Measurements from ENCODE around the gene MAP4K3. TPM values are rescaled to one million over a fixed set of nuclear protein-coding genes. Genes with fewer than 3 reads are reported as not detected.

MAP4K3 gene
- total and polyA plus RNA-seq, 9 of the 15 experiments (the other 6 are each of a cell fraction or from before 2014, with no cell fraction given): 3.1 to 30.0 (median 16.9) TPM

- ATAC-seq (no peak), DNase-seq (ENCODE audit: extremely low read depth in 1 of 4, low spot score in 3 of 4) (no peak), FAIRE-seq (no peak)
- in situ Hi-C loops (cut with MboI) (no loop called here), intact Hi-C loops (cut with micrococcal nuclease) (no loop called here)
- TF ChIP-seq ZC3H11A (IDR thresholded peaks at IDR 0.05; ENCODE audit: low read depth, low read length) (no peak), ATF2 (CRISPR knock-in tag; IDR thresholded peaks at IDR 0.05) (no peak), ZFP1 (CRISPR knock-in tag; IDR thresholded peaks at IDR 0.05) (no peak), ZNF395 (CRISPR knock-in tag; IDR thresholded peaks at IDR 0.05) (no peak), SNRNP70 (optimal IDR thresholded peaks at IDR 0.05; ENCODE audit: low read depth, low read length) (no peak), JUN (IDR thresholded peaks at IDR 0.05; ENCODE audit: borderline replicate concordance, low read depth, low read length) (no peak), JUN (CRISPR knock-in tag; IDR thresholded peaks at IDR 0.05; ENCODE audit: borderline replicate concordance) (no peak), FOXJ3 (CRISPR knock-in tag; IDR thresholded peaks at IDR 0.05) (no peak), CBX2 (IDR thresholded peaks at IDR 0.05; ENCODE audit: insufficient read depth, low read length, poor library complexity, severe bottlenecking) (no peak), ZBTB26 (CRISPR knock-in tag; IDR thresholded peaks at IDR 0.05) (no peak), GTF2E2 (tag; IDR thresholded peaks at IDR 0.05) (no peak), ZNF436 (CRISPR knock-in tag; IDR thresholded peaks at IDR 0.05) (no peak), CBFA2T2 (conservative IDR thresholded peaks at IDR 0.05) (no peak), ZNF146 (CRISPR knock-in tag; IDR thresholded peaks at IDR 0.05; ENCODE audit: unreplicated experiment) (no peak), CEBPB (tag; IDR thresholded peaks at IDR 0.05) (no peak)
- peaks cover 5 to 43% of the 10 kb centered on the region in 2 experiments for H3K4me1 ChIP-seq (replicated peaks in 1 of 2; ENCODE audit: control insufficient read depth in 2 of 2, insufficient read depth in 2 of 2, low read length in 2 of 2)
- H3K27me3 ChIP-seq (ENCODE audit: control insufficient read depth in 2 of 2, insufficient read depth in 2 of 2, low read length in 2 of 2): no peaks in the 10 kb centered on the region
- peaks cover 98% of the 10 kb centered on the region for H3K79me2 ChIP-seq (ENCODE audit: control insufficient read depth, insufficient read depth, low read length)
- H2AFZ ChIP-seq (ENCODE audit: low read depth, low read length): no peak overlapping the region
- no peak overlapping the region for H3K4me2 ChIP-seq (ENCODE audit: insufficient read depth, low read length)
- no peaks in the 10 kb centered on the region for H3K9me3 ChIP-seq (replicated peaks; ENCODE audit: control insufficient read depth, insufficient read depth, low read depth, low read length)
- no peak overlapping the region for H3K9ac ChIP-seq (ENCODE audit: insufficient read depth in 1 of 2, low read depth in 2 of 2, low read length in 2 of 2)
- no peak overlapping the region for H3K27ac ChIP-seq (ENCODE audit: extremely low read depth, low read depth, low read length)
- CTCF ChIA-PET (ENCODE audit: low intra/inter-chr PET ratio): no interaction called here
- POLR2A ChIA-PET: interaction anchor here (1.3 kb wide), 1 partner anchor 14 kb away, joined by 5 read pairs; no protein-coding TSS in a partner anchor
- BruUV-seq (replicated peaks): no TSS peak
- whole genome bisulfite sequencing (ENCODE audit: insufficient coverage, low coverage, missing lambda C conversion rate): 52% methylated on average over 2 of the region's 2 CpGs
- peaks cover 16% of the 10 kb centered on the region; the same call in 1 of the 2 replicates for H4K20me1 ChIP-seq (replicated peaks; ENCODE audit: control insufficient read depth, insufficient read depth, low read length)
- H3K36me3 ChIP-seq (ENCODE audit: control insufficient read depth, insufficient read depth, low read length): peaks cover 1% of the 10 kb centered on the region
- no peaks in the 10 kb centered on the region for H3K9me1 ChIP-seq (ENCODE audit: control insufficient read depth, insufficient read depth, low read length)
- H3K4me3 ChIP-seq: no peak overlapping the region
These were observed 20.9 kb downstream of the MAP4K3 start for GRCh38 chr2:39416140-39416539.
